Stimulated activated CD4-positive, alpha-beta T cell treated with anti-CD3 and anti-CD28 coated beads, Interleukin-12 subunit alpha, Interleukin-12 subunit beta, amount 100 ng/mL, for 4 hours (primary cell): ENCODE measurements around the gene NCLN.
A peak's percentile ranks its signal among the peaks of the same experiment; 100 is the strongest.
"Not testable (repeated sequence)": the region's sequence is repeated elsewhere in the genome, so short reads cannot be mapped to it uniquely, and the experiment has no call there.

Experiments used
- DNase-seq: peaks from one replicate; pipeline ENCODE4 v3.0.0-alpha.2; 2020

NCLN gene

GRCh38 chr19:3201911-3202310, 16.2 kb downstream of the NCLN start:
- no peak for DNase-seq

- DNase-seq = no peak
Measured at GRCh38 chr19:3202346-3202745, 16.6 kb downstream of the NCLN start.

- not testable (repeated sequence) for DNase-seq
Measured at GRCh38 chr19:3202895-3203294, 17.2 kb downstream of the NCLN start.

- DNase-seq = no peak
Measured at GRCh38 chr19:3203805-3204645, 18.3 kb downstream of the NCLN start.

- no peak for DNase-seq
Measured at GRCh38 chr19:3204646-3205275, 19.0 kb downstream of the NCLN start.

GRCh38 chr19:3206216-3206953, 20.7 kb downstream of the NCLN start:
- no peak for DNase-seq

GRCh38 chr19:3207461-3208242, 21.9 kb downstream of the NCLN start:
- DNase-seq = no peak

- no peak for DNase-seq
Measured at GRCh38 chr19:3208317-3209207, 22.8 kb downstream of the NCLN start.

GRCh38 chr19:3210347-3211017, 24.8 kb downstream of the NCLN start:
- DNase-seq = peak; percentile 76

- no peak for DNase-seq
Measured at GRCh38 chr19:3211191-3211590, 25.5 kb downstream of the NCLN start.

- no peak for DNase-seq
Measured at GRCh38 chr19:3213159-3213558, 27.4 kb downstream of the NCLN start.

- DNase-seq = no peak
Measured at GRCh38 chr19:3216874-3217273, 31.1 kb downstream of the NCLN start.

GRCh38 chr19:3220576-3220975, 34.8 kb downstream of the NCLN start:
- DNase-seq = no peak

GRCh38 chr19:3221576-3221975, 35.8 kb downstream of the NCLN start:
- not testable (repeated sequence) for DNase-seq

- no peak for DNase-seq
Measured at GRCh38 chr19:3222709-3223108, 37.0 kb downstream of the NCLN start.

- peak; percentile 61 for DNase-seq
Measured at GRCh38 chr19:3224346-3225168, 38.8 kb downstream of the NCLN start, which contains the start of gene CELF5. Gene CELF5, plus strand, starts transcription at chr19:3224661. Its CDS starts 79 bp downstream, at chr19:3224740.

GRCh38 chr19:3225169-3225485, 39.4 kb downstream of the NCLN start:
- no peak for DNase-seq

GRCh38 chr19:3225677-3226093, 40.0 kb downstream of the NCLN start:
- DNase-seq = no peak

- no peak for DNase-seq
Measured at GRCh38 chr19:3227054-3227626, 41.4 kb downstream of the NCLN start.

- DNase-seq = no peak
Measured at GRCh38 chr19:3229346-3229743, 43.6 kb downstream of the NCLN start.
